Activated CD8-positive, alpha-beta memory T cell treated with anti-CD3 and anti-CD28 coated beads, Interleukin-2, amount 50 U/mL, for 48 hours (primary cell): ENCODE results near the gene DPP3.

ENCODE experiments used
- DNase-seq: peaks from one replicate; pipeline ENCODE4 v3.0.0-alpha.2; 2020

Gene DPP3

GRCh38 chr11:66484806-66485380 is 4.7 kb downstream of the DPP3 start:
- no peak for DNase-seq

GRCh38 chr11:66488957-66489356 is 8.7 kb downstream of the DPP3 start:
- no peak for DNase-seq

DNA sequence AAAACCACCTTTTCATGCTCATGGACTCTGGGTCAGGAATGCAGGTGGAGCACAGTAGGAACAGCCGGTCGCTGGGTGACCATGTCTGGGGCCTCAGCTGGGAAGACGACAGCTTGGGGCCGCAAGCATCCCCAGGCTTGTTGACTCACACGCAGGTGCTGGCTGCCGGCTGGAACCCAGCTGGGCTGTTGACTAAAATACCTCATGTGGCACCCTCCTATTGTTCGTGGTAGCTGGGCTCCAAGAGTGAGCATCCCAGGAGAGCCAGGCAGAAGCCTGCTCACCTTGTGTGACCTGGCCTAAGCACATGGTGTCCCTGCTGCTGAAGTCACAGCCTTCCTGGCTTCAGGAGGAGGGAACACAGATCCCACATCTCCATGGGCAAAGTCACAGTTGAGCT is 9.4 kb downstream of the DPP3 start:
- no peak for DNase-seq

DNA sequence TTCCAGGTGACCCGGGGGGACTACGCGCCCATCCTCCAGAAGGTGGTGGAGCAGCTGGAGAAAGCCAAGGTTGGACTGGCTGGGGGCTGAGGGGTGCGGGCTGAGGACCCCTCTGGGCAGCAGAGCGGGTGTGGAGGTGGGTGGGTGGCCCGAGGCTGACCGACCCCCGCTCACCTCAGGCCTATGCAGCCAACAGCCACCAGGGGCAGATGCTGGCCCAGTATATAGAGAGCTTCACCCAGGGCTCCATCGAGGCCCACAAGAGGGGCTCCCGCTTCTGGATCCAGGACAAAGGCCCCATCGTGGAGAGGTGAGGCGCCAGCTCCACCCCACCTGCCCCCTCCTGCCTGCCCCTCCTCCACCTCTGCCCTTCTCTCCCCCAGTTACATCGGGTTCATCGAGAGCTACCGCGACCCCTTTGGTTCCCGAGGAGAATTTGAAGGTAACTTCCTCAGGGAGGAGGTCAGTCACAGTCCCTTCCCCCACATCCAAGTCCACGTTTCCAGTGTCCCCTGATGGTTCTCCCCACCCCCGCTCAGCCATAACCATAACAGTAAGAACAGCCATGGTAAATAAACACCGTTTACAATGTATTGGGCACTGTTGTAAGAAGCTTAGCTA is 11.2 kb downstream of the DPP3 start:
- DNase-seq, result no peak

GRCh38 chr11:66492161-66492865 is 12.1 kb downstream of the DPP3 start:
- no peak for DNase-seq

DNA sequence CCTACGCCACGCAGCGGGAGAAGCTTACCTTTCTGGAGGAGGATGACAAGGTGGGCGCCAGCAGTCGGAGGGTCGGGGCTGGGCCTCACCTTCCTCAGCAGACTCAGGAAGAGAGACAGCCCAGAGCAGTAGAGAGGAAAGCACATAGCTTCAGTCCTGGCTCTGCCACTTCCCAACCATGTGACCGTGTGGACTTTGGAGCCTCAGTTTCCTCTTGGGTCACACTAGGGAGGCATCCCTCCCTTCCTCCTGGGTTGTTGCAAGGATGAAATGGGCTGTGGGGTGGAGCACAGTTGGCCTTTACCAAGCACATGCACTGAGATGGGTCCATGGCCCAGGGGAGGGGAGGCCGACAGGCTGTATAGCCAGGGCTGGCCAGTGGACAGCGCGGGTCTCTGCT is 12.9 kb downstream of the DPP3 start:
- DNase-seq, result no peak

- no peak for DNase-seq
These were observed 14.2 kb downstream of the DPP3 start for GRCh38 chr11:66494458-66494857.

DNA sequence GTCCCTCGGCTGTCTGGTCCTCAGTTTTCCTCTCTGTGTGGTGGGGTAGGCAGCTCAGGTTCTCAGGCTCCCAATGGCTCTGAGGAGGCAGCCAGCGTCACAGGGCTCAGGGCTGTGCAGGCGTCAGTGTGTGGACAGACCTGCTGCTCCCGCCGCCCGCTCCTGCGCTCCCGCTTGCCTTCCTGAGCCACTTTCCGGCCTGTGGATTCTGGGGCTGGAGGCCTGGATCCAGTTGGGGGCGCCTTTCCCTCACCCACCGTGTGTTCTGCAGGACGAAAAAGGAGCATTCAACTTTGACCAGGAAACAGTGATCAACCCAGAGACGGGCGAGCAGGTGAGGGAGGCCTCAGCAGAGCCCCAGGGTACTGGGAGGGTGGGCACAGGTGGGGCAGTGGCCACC is 14.7 kb downstream of the DPP3 start:
- DNase-seq, result no peak

GRCh38 chr11:66495401-66495854 is 15.2 kb downstream of the DPP3 start:
- DNase-seq, result no peak

GRCh38 chr11:66497206-66497605 is 17.0 kb downstream of the DPP3 start:
- DNase-seq, result no peak

GRCh38 chr11:66498506-66498905 is 18.3 kb downstream of the DPP3 start:
- DNase-seq, result no peak

DNA sequence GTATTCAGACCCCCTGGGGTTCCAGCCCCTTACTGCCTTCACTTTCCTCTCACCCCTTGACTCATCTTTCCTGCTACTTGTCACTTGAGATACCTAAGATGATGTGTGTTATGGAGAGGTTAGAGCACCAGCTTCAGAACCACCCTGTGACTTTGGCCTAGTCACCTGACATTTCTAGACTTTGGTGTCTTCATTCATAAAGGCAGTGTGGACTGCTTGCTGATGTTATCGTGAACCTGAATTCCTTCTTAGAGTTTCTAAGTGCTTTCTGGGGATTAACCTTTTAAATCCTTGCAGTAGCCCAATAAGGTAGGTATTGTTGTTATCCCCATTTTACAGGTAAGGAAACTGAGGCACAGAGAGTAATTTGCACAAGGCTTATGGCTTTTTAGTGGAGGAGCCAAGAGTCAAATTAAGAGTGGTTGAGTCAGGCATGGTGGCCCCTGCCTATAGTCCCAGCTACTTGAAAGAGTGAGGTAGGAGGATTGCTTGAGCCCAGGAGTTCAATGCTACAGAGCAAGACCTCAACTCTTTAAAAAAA is 25.1 kb downstream of the DPP3 start:
- DNase-seq, result no peak

DNA sequence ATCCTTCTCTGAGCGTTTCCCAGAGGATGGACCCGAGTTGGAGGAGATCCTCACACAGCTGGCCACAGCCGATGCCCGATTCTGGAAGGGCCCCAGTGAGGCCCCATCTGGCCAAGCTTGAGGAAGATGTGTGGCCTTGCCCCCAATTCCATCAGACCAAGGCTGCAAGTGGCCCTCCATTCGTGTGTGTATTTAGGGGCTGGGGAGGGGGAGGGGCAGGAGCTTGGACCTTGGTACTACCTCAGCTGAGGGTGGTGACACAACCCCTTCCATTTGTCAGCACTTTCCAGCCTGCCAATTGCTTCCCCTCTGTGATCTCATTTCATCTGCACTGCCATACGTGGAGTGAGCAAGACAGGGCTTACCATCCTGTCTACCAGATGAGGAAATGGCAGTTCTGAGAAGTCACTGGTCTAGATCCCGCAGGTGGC is 28.9 kb downstream of the DPP3 start:
- DNase-seq, result no peak

DNA sequence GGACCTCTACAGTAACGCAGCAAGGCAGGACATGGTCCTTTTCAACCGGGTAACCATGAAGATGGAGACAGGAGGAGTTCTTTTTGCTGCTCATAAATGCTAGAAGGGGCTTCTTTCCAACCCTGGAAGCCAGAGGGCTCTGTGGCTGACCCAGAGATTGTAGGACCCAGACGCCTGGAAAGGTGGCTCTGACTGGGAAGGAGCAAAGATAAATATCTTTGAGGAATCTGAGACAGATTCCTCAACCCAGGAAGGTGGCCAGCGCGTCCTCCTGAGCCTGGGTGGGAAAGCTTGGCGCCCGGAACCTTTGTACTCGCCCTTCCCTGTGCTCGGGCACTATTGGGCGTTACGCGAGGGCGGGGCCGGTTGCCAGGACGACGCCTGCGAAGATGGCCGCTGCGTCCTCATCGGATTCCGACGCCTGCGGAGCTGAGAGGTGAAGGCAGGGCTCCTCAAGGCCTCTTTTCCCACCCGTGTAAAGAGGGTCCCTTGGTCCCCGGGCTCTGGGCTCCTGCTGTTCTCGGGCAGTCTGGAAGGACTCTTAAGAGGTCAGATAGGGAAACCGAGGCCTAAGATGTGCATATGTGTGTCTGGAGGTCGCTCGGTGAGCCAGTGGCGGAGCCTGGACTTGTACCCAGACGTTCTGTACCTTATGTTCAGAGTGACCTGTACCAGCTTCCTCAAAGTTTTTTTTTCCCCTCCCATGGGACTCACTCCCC is 30.2 kb downstream of the DPP3 start, which contains the start of gene BBS1:
Gene BBS1, plus strand, starts transcription at position 365 of the 719 bp plus-strand sequence. Its CDS starts 25 bp downstream, at position 390.
- DNase-seq, result peak; percentile 93

- DNase-seq, result no peak
These were observed 30.7 kb downstream of the DPP3 start for GRCh38 chr11:66510990-66511339.

- DNase-seq, result no peak
These were observed 43.4 kb downstream of the DPP3 start for GRCh38 chr11:66523611-66524010.

- no peak for DNase-seq
These were observed 44.2 kb downstream of the DPP3 start for GRCh38 chr11:66524304-66525040.

GRCh38 chr11:66529069-66529468 is 48.8 kb downstream of the DPP3 start:
- no peak for DNase-seq

DNA sequence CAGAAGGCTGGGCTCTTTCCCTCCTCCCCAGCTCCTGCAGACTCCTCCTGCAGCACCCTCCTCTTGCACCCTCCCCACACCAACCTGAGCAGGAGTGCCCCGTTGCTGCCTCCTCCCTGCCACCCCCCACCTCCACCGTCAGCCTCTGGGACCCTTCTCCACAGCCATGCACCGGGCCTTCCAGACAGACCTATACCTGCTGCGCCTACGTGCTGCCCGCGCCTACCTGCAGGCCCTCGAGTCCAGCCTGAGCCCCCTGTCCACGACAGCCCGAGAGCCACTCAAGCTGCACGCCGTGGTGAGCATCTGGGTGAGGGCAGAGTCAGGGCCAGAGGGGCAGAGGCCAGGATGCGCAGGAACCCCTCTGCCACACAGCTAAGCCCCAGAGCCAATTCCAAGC is 49.4 kb downstream of the DPP3 start:
- no peak for DNase-seq

DNA sequence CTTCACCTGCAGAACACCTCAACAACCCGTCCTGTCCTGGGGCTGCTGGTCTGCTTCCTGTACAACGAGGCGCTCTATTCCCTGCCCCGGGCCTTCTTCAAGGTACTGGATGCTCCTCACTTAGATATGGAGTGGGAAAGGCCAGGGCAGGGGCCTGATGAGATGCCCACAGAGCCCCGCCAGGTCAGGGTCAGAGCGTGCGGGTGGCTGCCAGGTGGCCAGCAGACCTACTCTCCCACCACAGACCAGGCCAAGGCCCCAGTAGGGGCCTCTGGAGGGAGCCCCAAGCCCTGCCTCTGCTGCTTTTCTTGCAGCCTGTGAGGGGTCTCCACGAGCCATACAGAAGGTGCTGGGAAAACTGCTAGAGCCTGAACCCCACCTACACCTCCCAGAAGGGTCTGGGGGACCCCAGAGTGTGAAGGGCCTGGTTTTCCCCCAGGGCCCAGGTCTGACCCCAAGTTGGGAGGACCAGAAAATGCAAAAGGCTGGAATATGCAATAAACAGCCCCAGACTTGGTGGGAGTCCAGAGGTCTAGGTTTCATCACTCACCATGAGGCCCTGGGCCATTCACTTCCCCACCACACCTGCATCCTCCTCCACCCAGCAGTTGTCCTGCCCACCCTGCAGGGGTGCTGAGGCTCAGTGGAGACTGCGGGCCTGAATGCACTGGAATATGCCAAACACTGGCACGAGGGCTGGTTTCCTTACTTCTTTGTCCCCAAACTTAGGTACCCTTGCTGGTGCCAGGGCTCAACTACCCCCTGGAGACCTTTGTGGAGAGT is 50.9 kb downstream of the DPP3 start:
- DNase-seq, result no peak

- no peak for DNase-seq
These were observed 51.6 kb downstream of the DPP3 start for GRCh38 chr11:66531841-66532240.

DNA sequence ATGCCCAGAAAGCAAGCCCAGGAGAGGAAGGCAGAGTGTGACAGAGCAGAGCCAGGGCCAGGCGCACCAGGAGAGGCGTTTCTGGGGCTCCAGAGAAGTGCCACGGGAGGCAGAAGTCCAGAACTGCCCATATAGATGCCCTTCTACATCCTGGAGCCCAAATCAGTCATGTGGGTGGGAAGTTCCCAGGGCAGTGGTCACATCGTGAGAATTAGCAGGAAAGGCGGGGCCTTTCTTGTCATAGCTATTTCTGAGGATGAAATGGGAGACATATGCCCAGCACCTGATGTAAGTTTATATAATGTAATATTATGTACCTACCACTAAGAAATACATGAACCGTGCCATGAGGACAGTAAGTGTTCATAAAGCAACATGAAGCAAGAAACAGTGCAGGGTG is 52.5 kb downstream of the DPP3 start:
- no peak for DNase-seq
